HG02938 (cell line): Measurements from ENCODE around the gene FOXN3.

Source experiments
- ATAC-seq: cut with Tn5 transposase; IDR thresholded peaks from one replicate; pipeline ENCODE4 v1.9.1; 2021; ENCODE audit warnings: mild to moderate bottlenecking, moderate library complexity; ENCODE audit not compliant: unreplicated experiment

The FOXN3 gene

GRCh38 chr14:89417091-89417464 is at the start of gene FOXN3:
TSS of gene FOXN3 (minus strand) at chr14:89417233. CDS start at chr14:89412476, 4,757 bp downstream.
- peak; percentile 35 for ATAC-seq

- no peak for ATAC-seq
Measured at GRCh38 chr14:89466484-89466883, 49.5 kb upstream of the FOXN3 start.

GRCh38 chr14:89465876-89466275 is 48.8 kb upstream of the FOXN3 start:
- ATAC-seq: no peak

- no peak for ATAC-seq
Measured at GRCh38 chr14:89461256-89461655, 44.2 kb upstream of the FOXN3 start.

- ATAC-seq: no peak
Measured at GRCh38 chr14:89458713-89459420, 41.8 kb upstream of the FOXN3 start.

GRCh38 chr14:89457007-89457406 is 40.0 kb upstream of the FOXN3 start:
- no peak for ATAC-seq

- no peak for ATAC-seq
Measured at GRCh38 chr14:89455412-89455811, 38.4 kb upstream of the FOXN3 start.

- ATAC-seq: no peak
Measured at GRCh38 chr14:89454996-89455395, 38.0 kb upstream of the FOXN3 start.

- ATAC-seq: no peak
Measured at GRCh38 chr14:89452281-89452680, 35.2 kb upstream of the FOXN3 start.

GRCh38 chr14:89451229-89451628 is 34.2 kb upstream of the FOXN3 start:
- no peak for ATAC-seq

GRCh38 chr14:89447182-89447944 is 30.3 kb upstream of the FOXN3 start:
- ATAC-seq: no peak

GRCh38 chr14:89445273-89445973 is 28.4 kb upstream of the FOXN3 start:
- ATAC-seq: no peak

- no peak for ATAC-seq
Measured at GRCh38 chr14:89444516-89445125, 27.6 kb upstream of the FOXN3 start.

- peak; percentile 55 for ATAC-seq
Measured at GRCh38 chr14:89444044-89444443, 27.0 kb upstream of the FOXN3 start.

GRCh38 chr14:89443042-89443629 is 26.1 kb upstream of the FOXN3 start:
- ATAC-seq: no peak

- ATAC-seq: no peak
Measured at GRCh38 chr14:89442280-89442679, 25.2 kb upstream of the FOXN3 start.

GRCh38 chr14:89440986-89441909 is 24.2 kb upstream of the FOXN3 start:
- ATAC-seq: no peak

GRCh38 chr14:89435892-89436656 is 19.0 kb upstream of the FOXN3 start:
- no peak for ATAC-seq

GRCh38 chr14:89435492-89435891 is 18.5 kb upstream of the FOXN3 start:
- no peak for ATAC-seq
